Stimulated activated CD8-positive, alpha-beta memory T cell treated with anti-CD3 and anti-CD28 coated beads, Interleukin-4, amount 100 ng/mL, for 4 hours (primary cell): ENCODE measurements around the gene PARVG.
"Not testable (repeated sequence)": the region's sequence is repeated elsewhere in the genome, so short reads cannot be mapped to it uniquely, and the experiment has no call there.

Experiments
- DNase-seq, 2 donors: peaks; one replicate each; pipeline ENCODE4 v3.0.0-alpha.2; 2020; ENCODE audit warnings: low read depth in 2 of 2, low spot score in 1 of 2

The PARVG gene

DNA sequence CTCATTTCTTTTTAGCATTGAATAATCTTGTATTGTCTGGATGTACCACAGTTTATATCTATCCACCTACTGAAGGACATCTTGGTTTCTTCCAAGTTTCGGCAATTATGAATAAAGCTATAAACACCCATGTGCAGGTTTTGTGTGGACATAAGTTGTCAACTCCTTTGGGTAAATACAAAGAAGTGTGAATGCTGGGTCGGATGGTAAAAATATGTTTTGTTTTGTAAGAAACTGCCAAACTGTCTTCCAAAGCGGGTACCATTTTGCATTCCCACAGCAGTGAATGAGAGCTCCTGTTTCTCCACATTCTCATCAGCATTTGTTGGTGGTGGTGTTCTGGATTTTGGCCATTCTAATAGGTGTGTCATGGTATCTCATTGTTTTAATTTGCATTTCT, 60.4 kb downstream of the PARVG start:
- DNase-seq: not testable (repeated sequence)

GRCh38 chr22:44242946-44243724, 62.4 kb downstream of the PARVG start:
- DNase-seq: no peak

DNA sequence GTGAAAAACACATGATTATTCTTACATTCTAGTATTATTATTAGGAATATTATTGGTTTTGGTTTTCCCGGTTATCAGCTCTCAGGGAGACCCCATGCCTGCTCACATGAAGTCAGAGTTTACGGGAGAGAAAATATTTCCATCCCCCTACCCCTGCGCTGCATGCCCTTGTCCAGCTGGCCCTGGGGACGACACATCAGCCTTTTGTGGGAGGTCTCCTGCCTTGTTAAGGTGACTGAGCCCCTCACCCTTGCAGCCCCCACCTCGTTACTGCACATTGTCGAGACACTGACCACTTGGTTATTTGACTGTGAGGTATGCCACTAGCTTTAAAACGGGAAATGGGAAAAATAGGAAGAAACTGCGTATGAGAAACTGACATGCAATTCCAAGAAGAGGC, 63.0 kb downstream of the PARVG start:
- DNase-seq: no peak

GRCh38 chr22:44244265-44244822, 63.6 kb downstream of the PARVG start:
- no peak for DNase-seq

DNA sequence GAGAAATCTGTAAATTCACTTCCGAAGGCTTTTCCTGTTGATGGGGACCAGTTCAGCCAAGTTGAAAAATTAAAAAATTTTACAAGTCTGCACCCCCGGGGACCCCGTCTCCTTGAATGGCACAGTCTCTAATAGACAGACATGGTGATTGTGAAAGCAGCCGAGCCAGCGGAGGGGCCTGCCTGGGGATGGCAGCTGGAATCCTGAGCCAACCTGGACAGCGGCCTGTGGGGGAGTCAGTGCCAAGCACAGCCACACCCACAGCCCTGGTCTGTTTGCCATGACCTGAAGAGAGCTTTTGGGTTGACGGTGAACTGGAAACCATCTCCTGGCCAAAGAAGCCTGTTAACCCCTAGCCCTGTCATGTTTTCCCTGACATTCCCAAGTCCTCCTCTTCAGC, 64.7 kb downstream of the PARVG start:
- DNase-seq: no peak

- DNase-seq: no peak
Measured at GRCh38 chr22:44245867-44246266, 65.1 kb downstream of the PARVG start.

- DNase-seq: no peak
Measured at GRCh38 chr22:44246615-44247326, 66.0 kb downstream of the PARVG start.

- DNase-seq: no peak
Measured at GRCh38 chr22:44247346-44247745, 66.6 kb downstream of the PARVG start.

GRCh38 chr22:44247923-44248892, 67.5 kb downstream of the PARVG start:
- no peak for DNase-seq

DNA sequence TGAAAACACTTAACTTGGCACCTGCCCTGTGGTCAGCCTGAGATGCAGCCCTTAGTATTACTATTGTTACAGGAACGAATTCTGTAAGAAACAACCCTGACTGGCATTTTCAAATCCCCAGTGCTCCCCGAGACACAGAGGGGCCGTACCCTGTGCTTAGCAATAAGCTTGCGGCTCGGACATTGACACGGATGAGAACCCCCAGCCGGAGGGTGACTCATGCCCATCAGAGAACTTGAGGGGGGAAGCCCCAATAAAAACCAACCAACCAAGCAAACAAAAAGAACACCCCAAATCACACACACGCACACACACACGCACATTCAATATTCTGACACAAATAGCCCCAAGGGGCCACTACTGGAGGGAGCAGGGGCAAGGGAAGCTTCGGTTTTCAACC, 68.2 kb downstream of the PARVG start:
- DNase-seq: no peak

GRCh38 chr22:44249376-44250147, 68.8 kb downstream of the PARVG start:
- no peak for DNase-seq

- DNase-seq: no peak
Measured at GRCh38 chr22:44254811-44255210, 74.1 kb downstream of the PARVG start.

- no peak for DNase-seq
Measured at GRCh38 chr22:44256085-44256484, 75.4 kb downstream of the PARVG start.

GRCh38 chr22:44256556-44257485, 76.1 kb downstream of the PARVG start:
- DNase-seq: no peak
